Muscle layer of duodenum (tissue), 2 donors: ENCODE data around the gene GPR176.

Experiments used
- H3K27ac ChIP-seq: one replicate; pipeline ENCODE4 v1.7.0; 2013; ENCODE audit warnings: mild to moderate bottlenecking, low read length
- H3K27me3 ChIP-seq: one replicate; pipeline ENCODE4 v1.7.0; 2013; ENCODE audit warnings: low read depth, mild to moderate bottlenecking, control low read depth, low read length
- H3K36me3 ChIP-seq, 2 donors: one replicate each; pipeline ENCODE4 v1.7.0; 2013; ENCODE audit warnings: low read length in 2 of 2, control low read depth in 1 of 2, mild to moderate bottlenecking in 1 of 2; ENCODE audit not compliant: insufficient read depth in 2 of 2, control insufficient read depth in 1 of 2
- H3K4me1 ChIP-seq, 2 donors: one replicate each; pipeline ENCODE4 v1.7.0; 2013; ENCODE audit warnings: low read length in 2 of 2, mild to moderate bottlenecking in 2 of 2, control low read depth in 1 of 2, moderate library complexity in 1 of 2; ENCODE audit not compliant: insufficient read depth in 2 of 2, control insufficient read depth in 1 of 2
- H3K4me3 ChIP-seq, 2 donors: one replicate each; pipeline ENCODE4 v1.7.0; 2013; ENCODE audit warnings: low read length in 2 of 2, low read depth in 1 of 2, mild to moderate bottlenecking in 1 of 2
- H3K9me3 ChIP-seq, 2 donors: one replicate each; pipeline ENCODE4 v1.7.0; 2013; ENCODE audit warnings: low read length in 2 of 2, control low read depth in 1 of 2, mild to moderate bottlenecking in 1 of 2; ENCODE audit not compliant: control insufficient read depth in 1 of 2
- donor health status: healthy.

GPR176 gene

GRCh38 chr15:39789736-39790135 lies 130.3 kb downstream of the GPR176 start:
- Histone ChIP-seq H3K27ac (no peak overlapping the region), H3K4me3 (no peak overlapping the region), H3K9me3 (no peaks in the 10 kb centered on the region), H3K36me3 (no peaks in the 10 kb centered on the region), H3K4me1 (peaks cover 3 to 4% of the 10 kb centered on the region in 2 donors), H3K27me3 (no peaks in the 10 kb centered on the region)

GRCh38 chr15:39788800-39789565 lies 131.1 kb downstream of the GPR176 start:
- H3K36me3 ChIP-seq, result no peaks in the 10 kb centered on the region
- no peaks in the 10 kb centered on the region for H3K9me3 ChIP-seq
- no peaks in the 10 kb centered on the region for H3K27me3 ChIP-seq
- no peak overlapping the region for H3K27ac ChIP-seq
- H3K4me1 ChIP-seq, result peaks cover 5 to 10% of the 10 kb centered on the region in 2 donors
- no peak overlapping the region for H3K4me3 ChIP-seq

GRCh38 chr15:39788108-39788507 lies 132.0 kb downstream of the GPR176 start:
- Histone ChIP-seq H3K9me3 (no peaks in the 10 kb centered on the region), H3K4me3 (no peak overlapping the region), H3K27ac (no peak overlapping the region), H3K36me3 (no peaks in the 10 kb centered on the region), H3K4me1 (peaks cover 12 to 18% of the 10 kb centered on the region in 2 donors), H3K27me3 (no peaks in the 10 kb centered on the region)

DNA sequence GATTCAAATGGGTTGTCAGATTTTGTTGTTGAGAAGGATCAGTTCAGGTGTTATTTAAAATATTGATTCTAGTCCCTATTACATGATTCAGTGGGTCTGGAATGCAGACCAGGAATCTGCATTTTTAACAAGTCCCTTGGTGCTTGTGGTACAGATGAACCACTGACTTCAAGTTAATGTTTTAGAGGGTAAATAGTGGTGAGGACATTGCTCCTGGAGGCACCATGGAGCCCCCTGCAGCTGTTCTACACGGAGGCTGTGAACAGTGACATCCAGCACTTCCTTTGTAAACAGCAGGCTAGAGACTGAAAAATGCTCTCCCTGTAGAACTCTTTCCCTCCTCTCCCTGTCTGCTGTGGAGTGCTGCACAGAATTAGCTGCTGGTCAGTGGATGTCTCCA lies 132.6 kb downstream of the GPR176 start:
- H3K27ac ChIP-seq, result no peak overlapping the region
- no peaks in the 10 kb centered on the region for H3K36me3 ChIP-seq
- H3K27me3 ChIP-seq, result no peaks in the 10 kb centered on the region
- no peak overlapping the region for H3K4me3 ChIP-seq
- peaks cover 9 to 18% of the 10 kb centered on the region in 2 donors for H3K4me1 ChIP-seq
- no peaks in the 10 kb centered on the region for H3K9me3 ChIP-seq

DNA sequence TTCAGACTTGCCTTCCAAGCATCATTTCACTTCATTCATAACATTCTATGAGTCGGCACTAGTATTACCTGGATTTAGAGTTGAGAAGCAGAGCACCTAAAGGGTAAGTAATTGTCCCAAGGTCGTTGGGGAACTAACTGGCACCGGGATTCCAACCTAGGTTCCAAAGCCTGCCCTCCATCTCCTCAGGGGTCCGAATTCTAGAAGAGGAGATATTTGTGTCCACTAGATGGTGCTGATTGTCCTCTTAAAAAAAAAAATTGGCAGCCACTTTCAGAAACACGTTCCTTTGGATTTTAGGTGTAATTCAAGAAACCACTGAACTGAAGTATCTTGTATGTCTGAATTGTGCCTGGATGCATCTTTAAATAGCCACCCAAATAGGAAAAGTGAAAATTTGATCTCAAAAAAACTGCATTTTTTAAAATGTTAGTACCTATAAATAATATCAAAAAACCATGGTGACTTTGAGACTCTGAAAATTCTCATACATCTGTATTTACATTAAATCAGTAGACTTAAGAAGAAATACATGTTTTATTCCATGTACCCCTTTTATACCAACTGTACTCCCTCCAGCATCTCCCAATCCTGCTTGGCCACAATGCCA lies 133.5 kb downstream of the GPR176 start:
- no peaks in the 10 kb centered on the region for H3K36me3 ChIP-seq
- no peaks in the 10 kb centered on the region for H3K9me3 ChIP-seq
- H3K27me3 ChIP-seq, result no peaks in the 10 kb centered on the region
- no peak overlapping the region for H3K27ac ChIP-seq
- H3K4me1 ChIP-seq, result peaks cover 9 to 23% of the 10 kb centered on the region in 2 donors
- no peak overlapping the region for H3K4me3 ChIP-seq

DNA sequence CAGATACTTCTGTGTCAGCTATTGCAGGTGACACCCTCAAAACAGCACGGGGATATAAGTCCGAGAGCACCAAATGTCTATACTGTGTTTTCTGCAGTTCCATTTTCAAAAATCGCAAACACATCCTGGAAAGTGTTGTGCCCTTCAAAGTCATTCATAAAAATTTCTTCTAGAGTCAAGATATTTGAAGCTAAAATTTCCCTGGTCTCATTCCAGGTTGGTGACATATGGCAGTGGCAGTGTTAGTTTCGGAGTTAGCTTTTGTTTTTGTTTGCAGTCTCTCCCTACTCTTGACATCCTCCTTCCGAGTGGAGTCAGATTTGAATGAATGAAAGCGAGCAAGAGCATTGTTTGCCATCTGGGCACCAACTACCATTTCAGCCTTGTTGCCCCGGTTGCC lies 134.2 kb downstream of the GPR176 start:
- Histone ChIP-seq H3K4me3 (no peak overlapping the region), H3K36me3 (no peaks in the 10 kb centered on the region), H3K27me3 (no peaks in the 10 kb centered on the region), H3K27ac (no peak overlapping the region), H3K9me3 (no peaks in the 10 kb centered on the region), H3K4me1 (peaks cover 9 to 24% of the 10 kb centered on the region in 2 donors)

- Histone ChIP-seq H3K9me3 (no peaks in the 10 kb centered on the region), H3K27me3 (no peaks in the 10 kb centered on the region), H3K4me3 (no peak overlapping the region), H3K4me1 (peaks cover 9 to 24% of the 10 kb centered on the region in 2 donors), H3K27ac (no peak overlapping the region), H3K36me3 (no peaks in the 10 kb centered on the region)
These were observed 134.9 kb downstream of the GPR176 start for GRCh38 chr15:39785139-39785538.

DNA sequence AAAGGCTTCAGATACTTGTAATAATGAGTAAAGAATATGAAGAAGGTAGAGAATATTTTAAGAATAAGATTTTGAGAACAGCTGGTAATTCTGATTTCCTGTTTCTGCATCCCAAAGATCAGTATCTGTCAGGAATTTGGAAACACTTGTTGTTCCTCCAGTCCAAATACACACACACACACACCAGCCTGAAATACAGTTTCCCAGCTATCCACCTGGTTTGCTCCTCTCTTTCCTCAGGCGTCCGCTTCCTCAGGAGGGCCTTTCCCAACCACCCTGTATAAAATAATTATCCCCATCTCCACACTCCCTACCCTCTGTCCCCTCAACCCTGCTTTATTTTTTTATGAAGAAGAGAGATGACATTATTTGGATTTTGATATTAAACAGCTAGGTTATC lies 135.4 kb downstream of the GPR176 start:
- Histone ChIP-seq H3K4me3 (no peak overlapping the region), H3K4me1 (peaks cover 9 to 24% of the 10 kb centered on the region in 2 donors), H3K36me3 (no peaks in the 10 kb centered on the region), H3K27me3 (no peaks in the 10 kb centered on the region), H3K27ac (no peak overlapping the region), H3K9me3 (no peaks in the 10 kb centered on the region)

GRCh38 chr15:39784125-39784524 lies 135.9 kb downstream of the GPR176 start:
- peak overlapping the region; percentile 83 to 88 for H3K4me3 ChIP-seq
- no peaks in the 10 kb centered on the region for H3K36me3 ChIP-seq
- peaks cover 9 to 24% of the 10 kb centered on the region in 2 donors for H3K4me1 ChIP-seq
- H3K9me3 ChIP-seq, result no peaks in the 10 kb centered on the region
- H3K27me3 ChIP-seq, result no peaks in the 10 kb centered on the region
- H3K27ac ChIP-seq, result peak overlapping the region; percentile 74

DNA sequence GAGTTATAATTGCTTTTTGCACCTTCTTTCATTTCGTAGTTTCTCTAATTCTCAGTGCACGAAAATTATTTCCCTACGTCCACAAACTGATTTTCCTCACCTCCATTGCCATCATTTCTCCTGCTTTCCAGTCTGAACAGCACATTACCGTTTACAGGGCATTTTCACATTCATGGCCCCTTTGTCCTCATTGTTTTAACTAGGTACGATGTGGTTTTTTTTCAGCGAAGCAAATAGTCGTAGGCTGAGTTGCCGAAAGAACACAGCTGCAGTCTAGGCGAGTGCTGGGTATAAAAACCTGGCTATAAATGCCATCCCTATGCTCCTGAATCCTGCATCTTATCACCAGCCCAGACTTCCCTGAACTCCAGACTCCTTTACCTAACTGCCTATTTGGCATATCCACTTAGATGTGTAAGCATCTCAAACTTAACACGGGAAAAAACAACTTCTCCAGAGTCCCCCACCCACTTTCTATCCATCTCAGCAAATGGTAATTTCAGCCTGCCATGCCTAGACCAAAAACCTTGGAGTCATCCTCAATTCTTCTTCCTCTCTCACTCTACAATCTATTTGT lies 136.7 kb downstream of the GPR176 start:
- Histone ChIP-seq H3K27ac (peak overlapping the region; percentile 74), H3K4me3 (peak overlapping the region; percentile 83 to 88), H3K4me1 (peaks cover 9 to 24% of the 10 kb centered on the region in 2 donors), H3K27me3 (no peaks in the 10 kb centered on the region), H3K9me3 (no peaks in the 10 kb centered on the region), H3K36me3 (no peaks in the 10 kb centered on the region)

DNA sequence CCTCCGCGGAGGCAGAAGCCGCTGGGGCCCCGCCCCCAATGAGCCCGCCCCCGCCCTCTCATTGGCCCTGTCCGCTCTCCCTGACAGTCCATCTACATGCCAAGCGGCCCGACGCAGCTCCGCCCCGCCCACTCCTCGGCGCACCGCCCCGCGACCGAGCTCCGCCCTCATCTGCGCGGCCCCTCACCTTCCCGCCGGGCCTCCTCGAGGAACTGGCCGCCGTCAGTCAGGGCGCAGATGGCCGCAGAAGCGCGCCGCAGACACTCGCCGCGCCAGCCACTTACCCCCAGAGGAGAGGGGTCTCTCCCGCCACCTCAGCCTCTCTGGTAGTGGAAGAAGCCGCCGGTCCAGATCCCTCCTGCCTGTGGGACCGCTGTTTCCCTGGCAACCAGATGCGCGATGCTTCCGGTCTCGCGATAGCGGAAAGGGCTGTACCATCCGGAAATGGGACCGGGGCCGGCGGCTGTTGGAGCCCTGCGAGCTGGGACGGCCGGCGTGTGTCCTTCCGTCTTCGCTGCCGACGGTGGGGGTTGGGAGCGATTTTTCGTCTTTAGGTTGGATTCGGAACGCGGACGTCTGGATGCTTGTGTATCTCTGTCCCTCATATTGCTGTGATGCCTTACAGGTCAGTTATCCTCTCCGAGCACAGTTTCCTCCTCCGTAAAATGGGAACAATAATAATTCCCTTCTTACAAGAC lies 137.5 kb downstream of the GPR176 start, which contains the start of gene FSIP1:
Gene FSIP1 (minus strand): TSS at position 401 of the 698 bp plus-strand sequence. CDS start 6,317 bp downstream, outside the sequence.
- H3K36me3 ChIP-seq, result no peaks in the 10 kb centered on the region
- H3K4me3 ChIP-seq, result peak within 1 kb of the TSS; percentile 83 to 88
- H3K27ac ChIP-seq, result peak within 1 kb of the TSS; percentile 74
- no peaks in the 10 kb centered on the region for H3K9me3 ChIP-seq
- peaks cover 9 to 24% of the 10 kb centered on the region in 2 donors for H3K4me1 ChIP-seq
- H3K27me3 ChIP-seq, result no peaks in the 10 kb centered on the region
